ENCODE results near the gene SBF2.

Gene SBF2

DNA sequence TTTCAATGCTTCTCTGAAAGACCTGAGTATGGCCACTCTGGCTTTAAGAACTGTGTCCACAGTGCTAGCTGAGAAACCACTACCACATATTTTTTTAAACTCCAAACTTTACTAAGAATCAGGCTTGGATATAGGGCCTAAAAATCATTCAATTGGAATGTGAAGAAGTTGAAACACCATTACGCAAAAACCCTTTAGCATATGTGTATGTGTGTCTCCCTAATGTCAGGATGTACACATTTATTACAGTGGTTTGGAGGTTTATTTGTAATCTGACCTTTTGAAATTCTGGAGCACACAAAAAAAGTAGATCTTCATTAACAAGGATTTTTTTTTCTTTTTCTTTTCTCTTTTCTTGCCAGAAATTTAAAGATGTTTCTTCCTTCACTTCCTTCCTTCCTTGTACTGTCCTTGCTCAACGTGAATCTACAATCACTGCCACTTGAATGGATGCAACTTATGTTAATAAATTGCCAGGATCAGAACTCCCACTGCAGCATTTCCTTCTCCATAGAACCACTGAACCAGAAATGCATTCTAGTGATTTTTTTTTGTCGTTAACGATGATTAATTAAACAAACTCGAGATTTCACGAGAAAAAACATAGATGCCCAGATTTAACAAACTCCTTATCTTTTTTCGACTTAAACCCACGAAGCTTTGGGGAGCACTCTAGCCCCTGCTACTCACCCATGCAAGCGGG lies 7.8 kb upstream of the SBF2 start:
- Histone ChIP-seq H3K4me1 (ENCODE audit: insufficient read depth, low read length) (peaks cover 45% of the 10 kb centered on the region), H3K27me3 (ENCODE audit: insufficient read depth, low read length) (peaks cover 40% of the 10 kb centered on the region)

DNA sequence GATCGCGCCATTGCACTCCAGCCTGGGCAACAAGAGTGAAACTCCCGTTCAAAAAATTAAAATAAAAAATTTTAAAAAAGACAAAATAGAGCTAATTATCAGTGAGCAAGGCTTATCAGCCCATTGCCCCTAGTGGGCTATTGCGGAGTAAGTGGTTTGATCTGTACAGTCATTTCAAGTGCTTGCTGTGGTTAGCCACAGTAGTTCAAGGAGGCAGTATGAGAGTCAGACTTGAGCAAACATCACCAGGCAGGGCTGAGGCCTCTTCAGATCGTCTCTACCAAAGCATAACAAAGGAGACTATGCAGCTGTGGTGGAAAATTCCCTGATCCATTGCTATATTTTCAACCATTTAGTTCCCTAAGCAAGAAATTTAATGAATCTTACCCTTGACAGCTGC lies 4.3 kb upstream of the SBF2 start:
- H3K4me3 ChIP-seq (ENCODE audit: low read length): no peak overlapping the region
- H3K9me3 ChIP-seq (ENCODE audit: low read length): no peaks in the 10 kb centered on the region
- no peak overlapping the region for H2AFZ ChIP-seq (ENCODE audit: low read depth, low read length)
- H3K27me3 ChIP-seq (ENCODE audit: insufficient read depth, low read length): peaks cover 11% of the 10 kb centered on the region
- H3K36me3 ChIP-seq (ENCODE audit: insufficient read depth, low read length): no peaks in the 10 kb centered on the region
- peaks cover 13% of the 10 kb centered on the region for H3K4me1 ChIP-seq (ENCODE audit: insufficient read depth, low read length)

More for the DNA sequence above, 7.8 kb upstream of the SBF2 start:
- no peaks in the 10 kb centered on the region for H3K9me3 ChIP-seq (ENCODE audit: low read length)
- no peaks in the 10 kb centered on the region for H3K36me3 ChIP-seq (ENCODE audit: insufficient read depth, low read length)
- peak overlapping the region; percentile 67 for H3K4me3 ChIP-seq (ENCODE audit: low read length)
- peak overlapping the region; percentile 86 for H2AFZ ChIP-seq (ENCODE audit: low read depth, low read length)

DNA sequence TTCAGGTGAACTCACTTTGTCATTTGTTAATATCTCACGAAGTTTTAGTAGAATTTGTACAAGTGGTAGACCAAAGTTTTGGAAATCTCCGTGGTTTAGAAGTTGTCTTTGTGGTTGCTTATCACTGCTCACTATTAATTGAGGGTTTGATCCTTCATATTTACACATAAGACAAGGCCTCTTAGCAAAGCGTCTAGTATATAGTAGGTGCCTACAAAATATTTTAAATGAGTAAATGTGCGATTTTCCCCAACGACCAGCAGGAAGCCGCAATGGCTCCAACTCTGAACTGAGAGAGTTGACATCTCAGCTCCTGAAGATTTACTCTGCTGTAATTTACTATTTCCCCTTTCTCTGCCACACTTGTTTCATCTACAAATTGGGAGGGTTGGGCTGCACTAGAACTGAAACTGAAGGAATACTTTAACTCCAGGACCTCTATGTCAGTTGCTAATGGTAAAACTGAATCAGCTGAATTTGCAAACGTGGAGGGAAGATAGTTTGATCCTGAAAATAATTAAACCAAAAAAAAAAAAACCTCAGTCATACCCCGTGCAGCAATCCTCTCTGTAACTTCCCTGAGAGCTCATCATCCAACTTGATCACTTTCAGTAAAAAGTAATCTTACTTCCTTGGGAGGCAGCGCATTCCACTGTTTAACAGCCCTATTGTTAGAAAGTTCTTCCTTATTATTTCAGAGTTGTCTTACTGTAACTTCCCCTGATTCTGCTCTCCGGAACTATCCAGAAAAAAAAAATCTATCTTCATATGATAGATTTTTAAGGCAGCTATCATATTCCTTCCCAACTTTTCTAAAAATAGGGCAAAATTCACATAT lies 1.3 kb upstream of the SBF2 start:
- H3K9me3 ChIP-seq (ENCODE audit: low read length): no peaks in the 10 kb centered on the region
- H3K4me1 ChIP-seq (ENCODE audit: insufficient read depth, low read length): peaks cover 6% of the 10 kb centered on the region
- H3K27me3 ChIP-seq (ENCODE audit: insufficient read depth, low read length): no peaks in the 10 kb centered on the region
- no peaks in the 10 kb centered on the region for H3K36me3 ChIP-seq (ENCODE audit: insufficient read depth, low read length)
- peak overlapping the region; percentile 97 for H2AFZ ChIP-seq (ENCODE audit: low read depth, low read length)
- H3K4me3 ChIP-seq (ENCODE audit: low read length): peak overlapping the region; percentile 56

- Histone ChIP-seq H2AFZ (ENCODE audit: low read depth, low read length) (peak overlapping the region; percentile 97), H3K9me3 (ENCODE audit: low read length) (no peaks in the 10 kb centered on the region), H3K27me3 (ENCODE audit: insufficient read depth, low read length) (no peaks in the 10 kb centered on the region), H3K36me3 (ENCODE audit: insufficient read depth, low read length) (no peaks in the 10 kb centered on the region), H3K4me3 (ENCODE audit: low read length) (peak overlapping the region; percentile 56), H3K4me1 (ENCODE audit: insufficient read depth, low read length) (peaks cover 6% of the 10 kb centered on the region)
These were observed 403 bp upstream of the SBF2 start for GRCh38 chr11:10294290-10294953.

DNA sequence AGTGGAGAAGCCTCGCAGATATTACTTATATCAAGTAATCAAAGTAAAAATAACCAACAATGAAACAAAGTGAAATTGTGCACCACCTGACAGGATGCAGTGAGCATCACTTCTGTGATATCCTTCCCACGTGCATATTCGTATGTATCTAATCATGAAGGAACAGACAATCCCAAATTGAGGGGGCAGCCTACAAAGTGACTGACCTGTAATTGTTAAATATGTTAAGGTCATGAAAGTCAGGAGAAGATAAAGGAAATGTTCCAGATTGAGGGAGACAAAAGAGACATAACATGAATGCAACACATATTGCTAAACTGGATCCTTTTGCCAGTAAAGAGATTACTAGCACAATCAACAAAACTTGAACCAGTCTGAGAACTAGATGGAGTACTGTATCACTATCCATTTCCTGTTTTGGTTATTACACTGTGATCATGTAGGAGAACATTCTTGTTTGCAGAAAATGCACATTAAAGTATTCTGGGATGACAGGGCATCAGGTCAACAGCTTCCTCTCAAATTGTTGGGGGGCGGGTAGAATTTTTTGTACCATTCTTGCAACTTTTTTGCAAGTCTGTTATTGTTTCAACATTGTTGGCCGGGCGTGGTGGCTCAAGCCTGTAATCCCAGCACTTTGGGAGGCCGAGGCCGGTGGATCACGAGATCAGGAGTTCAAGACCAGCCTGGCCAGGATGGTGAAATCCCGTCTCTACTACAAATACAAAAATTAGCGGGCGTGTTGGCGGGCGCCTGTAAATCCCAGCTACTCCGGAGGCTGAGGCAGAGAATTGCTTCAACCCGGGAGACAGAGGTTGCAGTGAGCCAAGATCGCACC lies 2.0 kb downstream of the SBF2 start:
- Histone ChIP-seq H3K36me3 (ENCODE audit: insufficient read depth, low read length) (no peaks in the 10 kb centered on the region), H3K4me1 (ENCODE audit: insufficient read depth, low read length) (peaks cover 6% of the 10 kb centered on the region), H3K4me3 (ENCODE audit: low read length) (no peak overlapping the region), H3K27me3 (ENCODE audit: insufficient read depth, low read length) (no peaks in the 10 kb centered on the region), H2AFZ (ENCODE audit: low read depth, low read length) (no peak overlapping the region), H3K9me3 (ENCODE audit: low read length) (no peaks in the 10 kb centered on the region)

DNA sequence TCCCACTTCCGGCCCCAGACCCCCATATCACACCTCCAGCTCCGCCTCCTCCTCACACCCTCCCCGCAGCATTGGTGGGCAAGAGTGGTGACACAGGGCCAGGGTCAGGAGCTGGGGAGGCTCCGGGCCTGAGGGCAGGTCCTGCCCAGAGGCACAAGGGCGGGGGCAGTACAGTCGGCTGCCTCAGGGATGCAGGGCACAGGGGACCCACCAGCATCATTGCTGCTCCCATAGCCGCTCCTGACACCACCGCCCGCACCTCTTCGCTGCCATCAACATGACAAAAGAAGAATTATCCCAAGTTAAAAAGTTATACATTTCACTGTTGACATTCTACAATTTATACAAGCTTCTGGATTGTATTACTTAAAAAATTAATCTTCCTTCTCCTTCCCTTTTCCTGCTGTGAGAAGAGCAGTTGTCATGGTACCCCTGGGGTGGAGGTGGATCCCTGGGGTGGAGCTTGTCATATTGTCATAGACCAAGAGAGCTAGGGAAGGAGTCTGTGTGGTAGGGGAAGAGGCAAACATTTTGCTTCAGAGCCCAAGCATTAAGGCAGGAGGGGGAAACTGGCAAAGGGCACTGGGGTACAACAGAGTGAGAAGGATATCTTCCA lies 4.1 kb downstream of the SBF2 start:
- Histone ChIP-seq H3K4me1 (ENCODE audit: insufficient read depth, low read length) (peaks cover 6% of the 10 kb centered on the region), H2AFZ (ENCODE audit: low read depth, low read length) (no peak overlapping the region), H3K4me3 (ENCODE audit: low read length) (no peak overlapping the region), H3K36me3 (ENCODE audit: insufficient read depth, low read length) (no peaks in the 10 kb centered on the region), H3K9me3 (ENCODE audit: low read length) (no peaks in the 10 kb centered on the region), H3K27me3 (ENCODE audit: insufficient read depth, low read length) (no peaks in the 10 kb centered on the region)

- H3K9me3 ChIP-seq (ENCODE audit: low read length): no peaks in the 10 kb centered on the region
These were observed 4.9 kb downstream of the SBF2 start for GRCh38 chr11:10288881-10289764.

DNA sequence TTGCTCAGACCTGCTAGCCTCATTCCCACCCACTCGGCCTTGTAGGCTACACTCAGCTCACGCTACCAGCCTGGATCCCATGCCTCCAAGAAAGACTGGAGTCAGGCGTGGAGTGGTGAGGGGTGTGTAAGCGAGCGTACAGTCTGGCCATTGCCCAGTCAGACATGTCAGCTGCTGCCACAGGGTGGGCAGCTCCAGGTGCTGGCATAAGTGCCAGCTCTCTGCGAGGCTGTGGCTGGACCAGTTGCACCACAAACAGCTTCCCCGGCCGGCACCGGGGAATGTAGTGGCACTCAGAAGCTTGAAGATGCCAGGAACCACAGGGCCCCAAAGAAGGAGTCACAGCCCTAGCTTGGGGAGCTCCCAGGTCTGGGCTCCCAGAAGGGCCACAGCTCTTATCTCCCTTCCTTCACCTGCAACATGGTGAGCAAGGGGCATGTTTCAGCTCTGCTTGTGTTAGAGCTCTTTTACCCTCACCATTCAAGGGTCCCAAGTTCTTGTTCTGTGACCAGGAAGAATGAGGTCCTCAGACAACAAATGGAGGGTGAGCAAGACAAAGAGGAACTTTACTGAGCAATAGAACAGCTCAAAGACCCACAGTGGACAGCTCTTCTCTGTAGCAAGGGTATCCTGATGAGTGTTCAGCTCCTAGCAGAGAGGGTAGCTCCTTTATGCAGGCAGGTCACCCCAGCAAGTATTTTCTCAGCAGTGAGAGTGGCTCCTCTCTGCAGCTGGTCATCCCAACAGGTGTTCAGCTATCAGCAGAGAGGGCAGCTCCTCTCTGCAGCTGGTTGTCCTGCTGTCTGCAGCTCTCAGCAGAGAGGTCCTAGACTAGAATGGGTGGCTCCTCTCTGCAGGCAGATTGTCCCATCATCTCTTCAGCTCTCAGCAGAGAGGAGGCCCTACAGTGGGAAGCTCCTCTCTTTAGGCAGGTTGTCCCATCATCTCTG lies 6.0 kb downstream of the SBF2 start:
- Histone ChIP-seq H3K36me3 (ENCODE audit: insufficient read depth, low read length) (no peaks in the 10 kb centered on the region), H3K9me3 (ENCODE audit: low read length) (no peaks in the 10 kb centered on the region), H3K4me3 (ENCODE audit: low read length) (no peak overlapping the region), H2AFZ (ENCODE audit: low read depth, low read length) (no peak overlapping the region), H3K27me3 (ENCODE audit: insufficient read depth, low read length) (no peaks in the 10 kb centered on the region), H3K4me1 (ENCODE audit: insufficient read depth, low read length) (peaks cover 4% of the 10 kb centered on the region)

More at GRCh38 chr11:10288881-10289764, 4.9 kb downstream of the SBF2 start:
- Histone ChIP-seq H3K4me1 (ENCODE audit: insufficient read depth, low read length) (peaks cover 6% of the 10 kb centered on the region), H3K27me3 (ENCODE audit: insufficient read depth, low read length) (no peaks in the 10 kb centered on the region), H3K36me3 (ENCODE audit: insufficient read depth, low read length) (no peaks in the 10 kb centered on the region), H3K4me3 (ENCODE audit: low read length) (no peak overlapping the region), H2AFZ (ENCODE audit: low read depth, low read length) (no peak overlapping the region)

DNA sequence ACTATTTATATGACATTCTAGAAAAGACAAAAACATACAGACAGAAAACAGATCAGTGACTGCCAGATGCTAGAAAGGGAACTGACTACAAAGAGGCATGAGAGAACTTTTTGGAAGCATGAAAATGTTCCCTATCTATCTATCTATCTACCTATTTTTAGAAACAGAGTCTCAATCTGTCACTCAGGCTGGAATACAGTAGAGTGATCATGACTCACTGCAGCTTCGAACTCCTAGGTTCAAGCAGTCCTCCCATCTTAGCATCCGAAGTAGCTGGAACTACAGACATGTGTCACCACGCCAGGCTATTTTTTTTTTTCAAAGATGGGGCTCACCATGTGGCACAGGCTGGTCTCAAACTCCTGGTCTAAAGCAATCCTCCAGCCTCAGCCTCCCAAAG lies 6.9 kb downstream of the SBF2 start:
- Histone ChIP-seq H3K9me3 (ENCODE audit: low read length) (no peaks in the 10 kb centered on the region), H3K36me3 (ENCODE audit: insufficient read depth, low read length) (no peaks in the 10 kb centered on the region), H3K27me3 (ENCODE audit: insufficient read depth, low read length) (no peaks in the 10 kb centered on the region), H3K4me3 (ENCODE audit: low read length) (no peak overlapping the region), H3K4me1 (ENCODE audit: insufficient read depth, low read length) (no peaks in the 10 kb centered on the region), H2AFZ (ENCODE audit: low read depth, low read length) (no peak overlapping the region)

DNA sequence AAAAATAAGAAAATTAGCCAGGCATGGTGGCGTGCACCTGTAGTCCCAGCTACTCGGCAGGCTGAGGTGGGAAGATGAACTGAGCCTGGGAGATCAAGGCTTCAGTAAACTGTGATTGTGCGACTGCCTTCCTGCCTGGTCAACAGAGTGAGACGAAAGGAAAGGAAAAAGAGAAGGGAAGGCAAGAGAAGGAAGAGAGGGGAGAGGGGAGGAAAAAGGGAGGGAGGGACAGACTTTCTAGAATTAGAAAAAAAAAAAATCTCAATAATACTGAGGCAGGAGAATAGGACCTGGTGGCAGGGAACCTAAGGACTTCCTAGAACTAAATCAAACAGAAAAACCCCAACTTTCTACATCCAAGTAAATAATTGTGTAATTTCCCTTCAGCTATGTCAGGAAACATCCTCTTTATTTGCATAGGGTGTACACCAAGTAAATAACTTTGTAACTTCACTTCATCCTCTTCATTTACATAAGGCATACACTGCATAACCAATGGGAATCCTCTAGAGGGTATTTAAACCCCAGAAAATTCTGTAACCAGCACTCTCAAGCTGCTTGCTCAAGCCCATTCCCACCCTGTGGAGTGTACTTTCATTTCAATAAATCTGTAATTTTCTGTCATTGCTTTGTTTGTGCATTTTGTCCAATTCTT lies 8.7 kb downstream of the SBF2 start:
- Histone ChIP-seq H3K4me1 (ENCODE audit: insufficient read depth, low read length) (no peaks in the 10 kb centered on the region), H2AFZ (ENCODE audit: low read depth, low read length) (no peak overlapping the region), H3K9me3 (ENCODE audit: low read length) (no peaks in the 10 kb centered on the region), H3K27me3 (ENCODE audit: insufficient read depth, low read length) (no peaks in the 10 kb centered on the region), H3K36me3 (ENCODE audit: insufficient read depth, low read length) (no peaks in the 10 kb centered on the region), H3K4me3 (ENCODE audit: low read length) (no peak overlapping the region)
